ENCODE data around the gene FGF14. TPM values are rescaled to one million over a fixed set of nuclear protein-coding genes. Genes with fewer than 3 reads are reported as not detected.

FGF14 gene
- total RNA-seq, 2 experiments from 2014 or later = not detected

DNA sequence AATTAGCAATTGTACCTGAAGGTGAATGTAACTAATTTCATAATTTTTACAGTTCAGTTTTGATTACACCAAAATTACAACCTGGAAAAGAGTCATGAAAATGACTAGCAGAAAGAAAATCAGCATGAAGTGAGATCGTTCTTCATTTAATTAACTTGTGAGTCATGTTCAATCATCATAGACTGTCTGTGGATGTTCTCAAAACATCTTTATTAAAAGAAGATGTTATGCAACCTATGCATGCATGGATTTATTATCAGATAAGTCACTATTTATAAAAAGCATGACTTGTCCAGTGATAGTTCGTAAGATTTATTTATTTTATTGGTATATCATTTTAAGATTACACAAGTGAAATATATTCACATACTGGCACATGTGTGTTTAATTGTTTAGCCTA, 703.4 kb downstream of the FGF14 start:
- no peaks in the 10 kb centered on the region for H3K9me3 ChIP-seq (ENCODE audit: low read length)
- POLR2A ChIA-PET = no interaction called here
- H3K4me1 ChIP-seq (ENCODE audit: insufficient read depth, low read length, poor library complexity, severe bottlenecking) = no peaks in the 10 kb centered on the region
- DNase-seq (ENCODE audit: low spot score) = no peak
- no peak overlapping the region for H3K4me2 ChIP-seq (ENCODE audit: low read length)
- no peaks in the 10 kb centered on the region for H3K36me3 ChIP-seq (ENCODE audit: insufficient read depth, low read length)
- no peak overlapping the region for H3K27ac ChIP-seq (ENCODE audit: low read depth, low read length, poor library complexity, severe bottlenecking)
- H3K79me2 ChIP-seq (ENCODE audit: insufficient read depth, low read depth, low read length) = no peaks in the 10 kb centered on the region
- H3K9me2 ChIP-seq (ENCODE audit: insufficient read depth, low read length) = no peaks in the 10 kb centered on the region
- H4K20me1 ChIP-seq (ENCODE audit: insufficient read depth, low read length) = no peaks in the 10 kb centered on the region
- no TSS peak for BruUV-seq (replicated peaks)
- no peak overlapping the region for H3K4me3 ChIP-seq (ENCODE audit: low read depth, low read length, poor library complexity, severe bottlenecking)
- no peak overlapping the region for H2AFZ ChIP-seq (ENCODE audit: low read length)
- intact Hi-C loops (cut with micrococcal nuclease; ENCODE audit: unreplicated experiment) = no loop called here
- CTCF ChIA-PET (ENCODE audit: unreplicated experiment) = no interaction called here
- TF ChIP-seq, protein P1, sequence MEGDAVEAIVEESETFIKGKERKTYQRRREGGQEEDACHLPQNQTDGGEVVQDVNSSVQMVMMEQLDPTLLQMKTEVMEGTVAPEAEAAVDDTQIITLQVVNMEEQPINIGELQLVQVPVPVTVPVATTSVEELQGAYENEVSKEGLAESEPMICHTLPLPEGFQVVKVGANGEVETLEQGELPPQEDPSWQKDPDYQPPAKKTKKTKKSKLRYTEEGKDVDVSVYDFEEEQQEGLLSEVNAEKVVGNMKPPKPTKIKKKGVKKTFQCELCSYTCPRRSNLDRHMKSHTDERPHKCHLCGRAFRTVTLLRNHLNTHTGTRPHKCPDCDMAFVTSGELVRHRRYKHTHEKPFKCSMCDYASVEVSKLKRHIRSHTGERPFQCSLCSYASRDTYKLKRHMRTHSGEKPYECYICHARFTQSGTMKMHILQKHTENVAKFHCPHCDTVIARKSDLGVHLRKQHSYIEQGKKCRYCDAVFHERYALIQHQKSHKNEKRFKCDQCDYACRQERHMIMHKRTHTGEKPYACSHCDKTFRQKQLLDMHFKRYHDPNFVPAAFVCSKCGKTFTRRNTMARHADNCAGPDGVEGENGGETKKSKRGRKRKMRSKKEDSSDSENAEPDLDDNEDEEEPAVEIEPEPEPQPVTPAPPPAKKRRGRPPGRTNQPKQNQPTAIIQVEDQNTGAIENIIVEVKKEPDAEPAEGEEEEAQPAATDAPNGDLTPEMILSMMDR (conservative IDR thresholded peaks at IDR 0.05; ENCODE audit: low read length) = no peak
- TF ChIP-seq EZH2phosphoT487 (IDR thresholded peaks at IDR 0.05; ENCODE audit: borderline replicate concordance, low read depth, low read length) = no peak

DNA sequence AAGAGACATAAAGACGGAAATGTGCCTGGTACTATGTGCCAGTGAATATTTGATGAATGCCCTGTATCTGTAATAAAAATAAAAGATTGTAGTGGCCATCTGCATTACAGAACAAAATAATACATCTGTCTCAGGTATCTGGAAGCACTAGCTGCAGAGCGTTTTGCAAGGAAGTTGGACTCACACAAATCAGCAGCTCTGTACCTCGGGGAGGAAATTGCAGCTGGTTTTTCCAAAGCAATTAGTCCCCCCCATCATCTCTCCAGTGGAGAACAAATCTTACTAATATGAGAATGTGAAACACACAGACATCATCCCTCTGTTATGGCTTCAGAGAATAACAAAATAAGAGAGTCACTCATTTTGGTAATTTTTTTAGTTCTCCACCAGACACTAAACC, 704.1 kb downstream of the FGF14 start:
- ChIA-PET CTCF (ENCODE audit: unreplicated experiment) (no interaction called here), POLR2A (no interaction called here)
- no peak for DNase-seq (ENCODE audit: low spot score)
- Histone ChIP-seq H3K9me2 (ENCODE audit: insufficient read depth, low read length) (no peaks in the 10 kb centered on the region), H4K20me1 (ENCODE audit: insufficient read depth, low read length) (no peaks in the 10 kb centered on the region), H3K79me2 (ENCODE audit: insufficient read depth, low read depth, low read length) (no peaks in the 10 kb centered on the region), H3K4me1 (ENCODE audit: insufficient read depth, low read length, poor library complexity, severe bottlenecking) (no peaks in the 10 kb centered on the region), H3K4me3 (ENCODE audit: low read depth, low read length, poor library complexity, severe bottlenecking) (no peak overlapping the region), H3K36me3 (ENCODE audit: insufficient read depth, low read length) (no peaks in the 10 kb centered on the region), H3K9me3 (ENCODE audit: low read length) (no peaks in the 10 kb centered on the region), H3K4me2 (ENCODE audit: low read length) (no peak overlapping the region), H3K27ac (ENCODE audit: low read depth, low read length, poor library complexity, severe bottlenecking) (no peak overlapping the region), H2AFZ (ENCODE audit: low read length) (no peak overlapping the region)
- no peak for TF ChIP-seq EZH2phosphoT487 (IDR thresholded peaks at IDR 0.05; ENCODE audit: borderline replicate concordance, low read depth, low read length)
- TF ChIP-seq, protein P1 (conservative IDR thresholded peaks at IDR 0.05; ENCODE audit: low read length) = no peak
- no TSS peak for BruUV-seq (replicated peaks)
- intact Hi-C loops (cut with micrococcal nuclease; ENCODE audit: unreplicated experiment) = no loop called here

DNA sequence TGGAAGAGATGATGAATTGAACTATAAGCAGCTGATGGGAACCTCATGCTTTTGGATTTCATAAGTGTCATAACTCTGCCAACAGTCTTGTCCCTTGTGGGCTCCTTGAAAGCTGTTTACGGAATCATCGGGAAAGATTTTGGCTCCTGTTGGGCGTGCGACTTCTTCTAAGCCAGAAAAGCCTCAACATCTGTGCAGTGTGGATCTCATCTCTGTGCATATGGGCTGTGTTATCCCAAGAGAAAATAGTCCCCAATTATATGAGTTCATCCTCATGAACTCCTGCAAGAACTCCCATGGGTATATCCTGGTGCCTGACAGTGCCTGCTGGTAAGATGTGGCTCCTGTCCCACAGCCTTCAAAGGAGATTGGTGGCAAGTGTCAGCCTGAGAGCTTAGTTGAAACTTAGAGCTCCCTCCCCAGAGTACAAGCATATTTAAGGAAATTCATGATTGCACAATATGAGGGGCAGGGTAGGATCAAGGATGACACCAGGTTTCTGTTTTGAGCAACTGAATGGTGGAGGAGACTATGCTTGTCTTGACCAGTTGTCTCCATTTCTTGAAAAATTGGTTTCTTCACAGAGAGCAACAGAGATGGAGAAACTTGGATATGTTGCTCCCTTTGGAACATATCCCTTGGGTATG, 705.9 kb downstream of the FGF14 start:
- no peak overlapping the region for H3K4me3 ChIP-seq (ENCODE audit: low read depth, low read length, poor library complexity, severe bottlenecking)
- intact Hi-C loops (cut with micrococcal nuclease; ENCODE audit: unreplicated experiment) = no loop called here
- no peaks in the 10 kb centered on the region for H3K9me2 ChIP-seq (ENCODE audit: insufficient read depth, low read length)
- H3K4me2 ChIP-seq (ENCODE audit: low read length) = no peak overlapping the region
- no peaks in the 10 kb centered on the region for H3K79me2 ChIP-seq (ENCODE audit: insufficient read depth, low read depth, low read length)
- no peak overlapping the region for H3K27ac ChIP-seq (ENCODE audit: low read depth, low read length, poor library complexity, severe bottlenecking)
- H4K20me1 ChIP-seq (ENCODE audit: insufficient read depth, low read length) = no peaks in the 10 kb centered on the region
- no peak for DNase-seq (ENCODE audit: low spot score)
- no peaks in the 10 kb centered on the region for H3K4me1 ChIP-seq (ENCODE audit: insufficient read depth, low read length, poor library complexity, severe bottlenecking)
- no peak overlapping the region for H2AFZ ChIP-seq (ENCODE audit: low read length)
- H3K36me3 ChIP-seq (ENCODE audit: insufficient read depth, low read length) = no peaks in the 10 kb centered on the region
- POLR2A ChIA-PET = no interaction called here
- CTCF ChIA-PET (ENCODE audit: unreplicated experiment) = no interaction called here
- TF ChIP-seq, protein P1 (conservative IDR thresholded peaks at IDR 0.05; ENCODE audit: low read length) = no peak
- no peak for TF ChIP-seq EZH2phosphoT487 (IDR thresholded peaks at IDR 0.05; ENCODE audit: borderline replicate concordance, low read depth, low read length)
- H3K9me3 ChIP-seq (ENCODE audit: low read length) = no peaks in the 10 kb centered on the region
- no TSS peak for BruUV-seq (replicated peaks)
